Neural cell (in vitro differentiated cells): Measurements from ENCODE around the gene ZNF787. TPM values are rescaled to one million over a fixed set of nuclear protein-coding genes. Genes with fewer than 3 reads are reported as not detected.

Source experiments
- H2AFZ ChIP-seq: fragments of 200-600, 300-800 bp; sonication (generic), shearing (Covaris generic); 2 replicates; pipeline ENCODE4 v1.6.0; 2014; ENCODE audit warnings: low read depth, mild to moderate bottlenecking, antibody characterized with exemption, low read length, moderate library complexity
- H3F3A ChIP-seq: fragments of 200-600 bp; shearing (Covaris generic); 2 replicates; pipeline ENCODE4 v1.6.1; 2016; ENCODE audit warnings: mild to moderate bottlenecking, moderate library complexity, mixed read lengths, antibody characterized with exemption, low read length; ENCODE audit not compliant: insufficient read depth, poor library complexity, severe bottlenecking
- H3K27ac ChIP-seq: fragments of 200-600, 300-800 bp; sonication (generic), shearing (Covaris generic); 2 replicates; pipeline ENCODE4 v1.5.1; 2014; ENCODE audit warnings: mild to moderate bottlenecking, low read length, moderate library complexity
- H3K27me3 ChIP-seq: fragments of 300-800, 200-600 bp; sonication (generic), shearing (Covaris generic); 2 replicates; pipeline ENCODE4 v1.6.0; 2014; ENCODE audit warnings: mild to moderate bottlenecking, low read depth, low read length, moderate library complexity; ENCODE audit not compliant: insufficient read depth
- H3K36me3 ChIP-seq: fragments of 300-800, 200-600 bp; sonication (generic), shearing (Covaris generic); 2 replicates; pipeline ENCODE4 v1.5.1; 2014; ENCODE audit warnings: mild to moderate bottlenecking, antibody characterized with exemption, low read length, moderate library complexity; ENCODE audit not compliant: insufficient read depth
- H3K4me2 ChIP-seq: fragments of 300-800, 200-600 bp; sonication (generic), shearing (Covaris generic); 2 replicates; pipeline ENCODE4 v1.6.0; 2014; ENCODE audit warnings: mild to moderate bottlenecking, low read length
- H3K4me3 ChIP-seq: fragments of 300-800, 200-600 bp; sonication (generic), shearing (Covaris generic); 2 replicates; pipeline ENCODE4 v1.5.1; 2014; ENCODE audit warnings: mild to moderate bottlenecking, low read length, moderate library complexity
- H3K79me2 ChIP-seq: fragments of 200-600 bp; shearing (Covaris generic); replicated peaks from 2 replicates; pipeline ENCODE4 v1.6.0; 2014; ENCODE audit warnings: mild to moderate bottlenecking, low read length, moderate library complexity; ENCODE audit not compliant: insufficient read depth
- H3K9ac ChIP-seq: fragments of 300-800, 200-600 bp; sonication (generic), shearing (Covaris generic); 2 replicates; pipeline ENCODE4 v1.6.1; 2016; ENCODE audit warnings: mild to moderate bottlenecking, low read length, mixed read lengths
- H3K9me2 ChIP-seq: fragments of 200-600 bp; shearing (Covaris generic); 2 replicates; pipeline ENCODE4 v1.6.1; 2016; ENCODE audit warnings: mild to moderate bottlenecking, low read length, mixed read lengths; ENCODE audit not compliant: insufficient read depth
- H3K9me3 ChIP-seq: fragments of 200-600, 300-800 bp; sonication (generic), shearing (Covaris generic); 2 replicates; pipeline ENCODE4 v1.6.1; 2016; ENCODE audit warnings: mild to moderate bottlenecking, mixed run types, low read length, moderate library complexity, mixed read lengths
- H4K20me1 ChIP-seq: fragments of 200-600 bp; shearing (Covaris generic); 2 replicates; pipeline ENCODE4 v1.6.1; 2016; ENCODE audit warnings: mild to moderate bottlenecking, mixed run types; ENCODE audit not compliant: insufficient read depth
- EP300 ChIP-seq: fragments of 450-650 bp; conservative IDR thresholded peaks from 2 replicates; pipeline ENCODE4 v1.6.1; 2014; ENCODE audit warnings: antibody characterized with exemption, mild to moderate bottlenecking, moderate library complexity; ENCODE audit not compliant: poor library complexity, severe bottlenecking
- EZH2 ChIP-seq: fragments of 200-600, 300-800 bp; shearing (Covaris generic), sonication (generic); IDR thresholded peaks from 2 replicates; pipeline ENCODE4 v1.6.1; 2014; ENCODE audit warnings: antibody characterized with exemption, low read length, borderline replicate concordance, mild to moderate bottlenecking; ENCODE audit not compliant: insufficient read depth, poor library complexity, severe bottlenecking
- MXI1 ChIP-seq: fragments of 450-650 bp; conservative IDR thresholded peaks from 2 replicates; pipeline ENCODE4 v1.6.1; 2014; ENCODE audit warnings: antibody characterized with exemption, mild to moderate bottlenecking; ENCODE audit not compliant: poor library complexity, severe bottlenecking
- POLR2AphosphoS5 ChIP-seq: IDR thresholded peaks from 2 replicates; pipeline ENCODE4 v1.6.1; 2012
- RAD21 ChIP-seq: fragments of 450-650 bp; conservative IDR thresholded peaks from 2 replicates; pipeline ENCODE4 v1.6.1; 2014; ENCODE audit warnings: antibody characterized with exemption, mild to moderate bottlenecking, moderate library complexity
- SMC3 ChIP-seq: fragments of 450-650 bp; conservative IDR thresholded peaks from 2 replicates; pipeline ENCODE4 v1.6.1; 2014; ENCODE audit warnings: antibody characterized with exemption, mild to moderate bottlenecking, moderate library complexity; ENCODE audit not compliant: poor library complexity
- TAF1 ChIP-seq: IDR thresholded peaks from 2 replicates; pipeline ENCODE4 v1.6.1; 2012; ENCODE audit warnings: low read depth
- polyA plus RNA-seq: library from polyadenylated mRNA; depleted of rRNA; stranded (reverse); fragments of >200 nt; gene quantifications from 2 replicates; pipeline ENCODE4 v1.2.3, GENCODE V29; 2014
- TF ChIP-seq, protein P1 (sequence below): fragments of 450-650 bp; IDR thresholded peaks from 2 replicates; pipeline ENCODE4 v1.5.1; 2014; ENCODE audit warnings: antibody characterized with exemption, mild to moderate bottlenecking, moderate library complexity; ENCODE audit not compliant: poor library complexity, severe bottlenecking
- TF ChIP-seq, protein P2 (sequence below): IDR thresholded peaks from 2 replicates; pipeline ENCODE4 v1.6.1; 2012; ENCODE audit warnings: borderline replicate concordance

The ZNF787 gene
- polyA plus RNA-seq, 1 donor from 2014 or later, result 11.4 TPM

DNA sequence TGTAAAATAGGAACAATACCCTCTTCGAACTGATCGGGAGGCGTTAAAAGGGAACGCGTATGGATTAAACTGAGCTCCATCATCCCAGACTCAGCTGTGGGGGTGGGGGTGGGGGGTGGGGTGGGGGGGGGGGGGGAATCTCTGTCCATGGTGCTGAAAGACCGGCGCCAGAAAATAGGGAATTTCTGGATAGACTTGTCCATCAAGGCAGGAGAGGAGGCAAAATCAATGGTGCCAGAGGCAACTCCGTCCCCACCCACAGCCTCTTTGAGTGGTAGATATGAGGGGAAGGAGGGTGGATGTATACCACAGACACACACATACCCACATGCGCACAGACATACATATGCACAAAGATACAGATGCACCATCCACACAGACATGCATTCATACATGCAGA, 37.4 kb downstream of the ZNF787 start:
- no peaks in the 10 kb centered on the region for H3K9me2 ChIP-seq
- H3K9ac ChIP-seq, result no peak overlapping the region
- H3K4me2 ChIP-seq, result no peak overlapping the region

DNA sequence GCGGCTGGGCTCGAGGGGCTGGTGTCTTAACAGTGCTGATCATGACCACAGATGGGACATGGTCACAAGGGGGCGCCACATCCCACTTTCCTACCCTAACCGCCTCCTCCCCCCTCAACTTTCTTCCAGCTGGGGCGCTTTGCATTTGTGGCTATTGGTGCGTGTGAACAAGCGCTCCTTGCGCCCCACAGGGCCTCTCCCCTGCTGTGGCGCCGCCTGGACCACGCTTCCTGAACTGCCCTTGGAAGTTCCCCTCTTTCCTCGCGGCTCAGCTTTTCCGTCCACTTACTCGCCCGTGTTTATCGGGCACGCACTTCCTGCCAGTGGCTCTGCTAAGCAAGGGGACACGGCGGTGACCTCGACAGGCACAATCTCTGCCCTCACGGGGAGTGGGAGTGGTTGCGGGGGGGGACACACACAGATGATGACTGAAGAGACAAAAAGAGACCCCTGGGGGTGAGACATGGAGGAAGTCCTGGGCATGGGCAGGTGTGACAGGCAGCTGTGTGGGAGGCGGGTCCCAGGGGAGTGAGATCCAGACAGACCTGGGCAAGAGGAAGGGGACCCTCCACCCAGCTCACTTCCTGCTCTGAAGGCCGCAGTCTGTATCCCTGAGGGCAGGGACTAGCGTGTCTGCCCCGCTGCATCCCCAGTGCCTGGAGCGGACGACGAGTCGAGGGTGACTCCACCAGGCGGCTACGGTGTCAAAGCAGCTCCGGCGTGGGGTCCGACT, 40.3 kb downstream of the ZNF787 start:
- Histone ChIP-seq H3K4me3 (no peak overlapping the region), H4K20me1 (no peaks in the 10 kb centered on the region), H3K79me2 (no peaks in the 10 kb centered on the region), H3K9ac (no peak overlapping the region), H2AFZ (no peak overlapping the region), H3K9me3 (no peaks in the 10 kb centered on the region), H3K27me3 (no peaks in the 10 kb centered on the region), H3F3A (no peaks in the 10 kb centered on the region), H3K27ac (no peak overlapping the region), H3K4me2 (no peak overlapping the region), H3K9me2 (no peaks in the 10 kb centered on the region), H3K36me3 (no peaks in the 10 kb centered on the region)
- TF ChIP-seq, protein P1, sequence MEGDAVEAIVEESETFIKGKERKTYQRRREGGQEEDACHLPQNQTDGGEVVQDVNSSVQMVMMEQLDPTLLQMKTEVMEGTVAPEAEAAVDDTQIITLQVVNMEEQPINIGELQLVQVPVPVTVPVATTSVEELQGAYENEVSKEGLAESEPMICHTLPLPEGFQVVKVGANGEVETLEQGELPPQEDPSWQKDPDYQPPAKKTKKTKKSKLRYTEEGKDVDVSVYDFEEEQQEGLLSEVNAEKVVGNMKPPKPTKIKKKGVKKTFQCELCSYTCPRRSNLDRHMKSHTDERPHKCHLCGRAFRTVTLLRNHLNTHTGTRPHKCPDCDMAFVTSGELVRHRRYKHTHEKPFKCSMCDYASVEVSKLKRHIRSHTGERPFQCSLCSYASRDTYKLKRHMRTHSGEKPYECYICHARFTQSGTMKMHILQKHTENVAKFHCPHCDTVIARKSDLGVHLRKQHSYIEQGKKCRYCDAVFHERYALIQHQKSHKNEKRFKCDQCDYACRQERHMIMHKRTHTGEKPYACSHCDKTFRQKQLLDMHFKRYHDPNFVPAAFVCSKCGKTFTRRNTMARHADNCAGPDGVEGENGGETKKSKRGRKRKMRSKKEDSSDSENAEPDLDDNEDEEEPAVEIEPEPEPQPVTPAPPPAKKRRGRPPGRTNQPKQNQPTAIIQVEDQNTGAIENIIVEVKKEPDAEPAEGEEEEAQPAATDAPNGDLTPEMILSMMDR, result no peak
- no peak for TF ChIP-seq EP300
- TF ChIP-seq EZH2, result no peak
- no peak for TF ChIP-seq RAD21
- TF ChIP-seq POLR2AphosphoS5, result no peak
- no peak for TF ChIP-seq SMC3
- no peak for TF ChIP-seq MXI1
- TF ChIP-seq, protein P2, sequence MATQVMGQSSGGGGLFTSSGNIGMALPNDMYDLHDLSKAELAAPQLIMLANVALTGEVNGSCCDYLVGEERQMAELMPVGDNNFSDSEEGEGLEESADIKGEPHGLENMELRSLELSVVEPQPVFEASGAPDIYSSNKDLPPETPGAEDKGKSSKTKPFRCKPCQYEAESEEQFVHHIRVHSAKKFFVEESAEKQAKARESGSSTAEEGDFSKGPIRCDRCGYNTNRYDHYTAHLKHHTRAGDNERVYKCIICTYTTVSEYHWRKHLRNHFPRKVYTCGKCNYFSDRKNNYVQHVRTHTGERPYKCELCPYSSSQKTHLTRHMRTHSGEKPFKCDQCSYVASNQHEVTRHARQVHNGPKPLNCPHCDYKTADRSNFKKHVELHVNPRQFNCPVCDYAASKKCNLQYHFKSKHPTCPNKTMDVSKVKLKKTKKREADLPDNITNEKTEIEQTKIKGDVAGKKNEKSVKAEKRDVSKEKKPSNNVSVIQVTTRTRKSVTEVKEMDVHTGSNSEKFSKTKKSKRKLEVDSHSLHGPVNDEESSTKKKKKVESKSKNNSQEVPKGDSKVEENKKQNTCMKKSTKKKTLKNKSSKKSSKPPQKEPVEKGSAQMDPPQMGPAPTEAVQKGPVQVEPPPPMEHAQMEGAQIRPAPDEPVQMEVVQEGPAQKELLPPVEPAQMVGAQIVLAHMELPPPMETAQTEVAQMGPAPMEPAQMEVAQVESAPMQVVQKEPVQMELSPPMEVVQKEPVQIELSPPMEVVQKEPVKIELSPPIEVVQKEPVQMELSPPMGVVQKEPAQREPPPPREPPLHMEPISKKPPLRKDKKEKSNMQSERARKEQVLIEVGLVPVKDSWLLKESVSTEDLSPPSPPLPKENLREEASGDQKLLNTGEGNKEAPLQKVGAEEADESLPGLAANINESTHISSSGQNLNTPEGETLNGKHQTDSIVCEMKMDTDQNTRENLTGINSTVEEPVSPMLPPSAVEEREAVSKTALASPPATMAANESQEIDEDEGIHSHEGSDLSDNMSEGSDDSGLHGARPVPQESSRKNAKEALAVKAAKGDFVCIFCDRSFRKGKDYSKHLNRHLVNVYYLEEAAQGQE, result no peak
- no peak for TF ChIP-seq TAF1

More for the DNA sequence above, 37.4 kb downstream of the ZNF787 start:
- Histone ChIP-seq H3K27me3 (no peaks in the 10 kb centered on the region), H2AFZ (no peak overlapping the region), H3K79me2 (no peaks in the 10 kb centered on the region), H4K20me1 (no peaks in the 10 kb centered on the region), H3K4me3 (no peak overlapping the region), H3K27ac (no peak overlapping the region), H3F3A (no peaks in the 10 kb centered on the region), H3K9me3 (no peaks in the 10 kb centered on the region), H3K36me3 (no peaks in the 10 kb centered on the region)
- TF ChIP-seq RAD21, result no peak
- TF ChIP-seq, protein P1, result no peak
- no peak for TF ChIP-seq SMC3
- TF ChIP-seq EZH2, result no peak
- no peak for TF ChIP-seq EP300
- TF ChIP-seq POLR2AphosphoS5, result no peak
- TF ChIP-seq MXI1, result no peak
- TF ChIP-seq TAF1, result no peak
- TF ChIP-seq, protein P2, result no peak
